Psoas muscle (tissue), 8 donors: ENCODE data around the gene ZNF267. TPM values are rescaled to one million over a fixed set of nuclear protein-coding genes. Genes with fewer than 3 reads are reported as not detected.

Source experiments
- ATAC-seq, 4 donors: fragments of 200-7000 bp; cut with Tn5 transposase; one replicate each; pipeline ENCODE4 v1.9.1; 2020; ENCODE audit warnings: moderate library complexity in 3 of 4, mild to moderate bottlenecking in 2 of 4
- DNase-seq, 2 donors: peaks; one replicate each; pipeline ENCODE4 v3.0.0-alpha.2; 2020
- H3K27ac ChIP-seq: fragments of 200-600 bp; one replicate; pipeline ENCODE4 v1.8.0; 2022
- H3K27me3 ChIP-seq, 3 donors: fragments of 200-600 bp in 1 of 3; one replicate each; pipeline versions ENCODE4 v1.6.1 to v1.8.0; 2013 to 2022; ENCODE audit warnings: low read length in 2 of 3, mild to moderate bottlenecking in 2 of 3, moderate library complexity in 1 of 3; ENCODE audit not compliant: insufficient read depth in 3 of 3
- H3K36me3 ChIP-seq, 2 donors: fragments of 200-600 bp in 1 of 2; one replicate each; pipeline versions ENCODE4 v1.6.1 to v1.8.0; 2013 to 2022; ENCODE audit warnings: low read depth in 1 of 2, mild to moderate bottlenecking in 1 of 2, moderate library complexity in 1 of 2; ENCODE audit not compliant: insufficient read depth in 1 of 2
- H3K4me1 ChIP-seq: fragments of 200-600 bp; one replicate; pipeline ENCODE4 v1.8.0; 2022
- H3K4me3 ChIP-seq: fragments of 200-600 bp; one replicate; pipeline ENCODE4 v1.8.0; 2022; ENCODE audit warnings: mild to moderate bottlenecking
- H3K9me3 ChIP-seq: fragments of 200-600 bp; one replicate; pipeline ENCODE4 v1.8.0; 2022
- CTCF ChIP-seq: fragments of 200-600 bp; IDR thresholded peaks from one replicate; pipeline ENCODE4 v1.8.0; 2022; ENCODE audit warnings: antibody characterized with exemption
- WGBS, 3 donors: extraction: QIAGEN DNeasy Blood & Tissue Kit; methylation state at CpG; one replicate each; pipeline versions ENCODE4 v1.1.6 to v1.1.7; 2013; 5-methylcytosine and 5-hydroxymethylcytosine counted together
- intact Hi-C, 2 donors: fragments of 100-400 bp; cut with DNase I; formaldehyde crosslinking; loops; one replicate each; pipeline versions ENCODE4 v1.11.0 to v1.14.2; 2022
- polyA plus RNA-seq, 3 donors: library from polyadenylated mRNA; stranded (reverse); fragments of 200-250 nt; gene quantifications; one replicate each; pipeline ENCODE4 v1.2.3, GENCODE V29; 2013
- total RNA-seq, 4 donors: library from RNA; stranded (reverse); fragmentation: NEBNext Ultra II Directional in 2 of 4; extraction: Animal tissue kit (Norgen Biotek cat#: 25700) in 2 of 4; gene quantifications; one replicate each; pipeline versions ENCODE4 v1.2.1 to v1.2.4, GENCODE V29; 2021 to 2023
- donor health status: healthy with polysubstance abuse.
- donor health status: DM: no; HTN: no; CAD: no; lungs with moderate emphysema.
- donor health status: Bipolar disorder and iron deficiency.
- donor health status: healthy.
- donor health status: DM: yes; HTN: yes; CAD: no.
- donor health status: DM: no; HTN: no; CAD: no.
- donor health status: DM: no; HTN: no; CAD: no.
- donor health status: DM: yes; HTN: yes; CAD: no.

ZNF267 gene
- total and polyA plus RNA-seq, 7 donors, result 4.1 to 33.2 (median 9.4) TPM

- WGBS, 3 donors, result 59 to 66% (median 63%) methylated on average over 2 of the region's 2 CpGs
Observed at GRCh38 chr16:31853291-31853690, 20.3 kb upstream of the ZNF267 start.

GRCh38 chr16:31860508-31860907, 13.1 kb upstream of the ZNF267 start:
- H3K9me3 ChIP-seq, result no peaks in the 10 kb centered on the region
- H3K36me3 ChIP-seq, result no peaks in the 10 kb centered on the region
- H3K27me3 ChIP-seq, result no peaks in the 10 kb centered on the region
- DNase-seq, result no peak
- TF ChIP-seq CTCF, result no peak
- H3K4me1 ChIP-seq, result no peaks in the 10 kb centered on the region
- intact Hi-C loops, result loop anchor here in 1 of 2 donors (10.0 kb wide), 1 partner anchor 396 kb away; no protein-coding TSS in a partner anchor
- no peak overlapping the region for H3K27ac ChIP-seq
- H3K4me3 ChIP-seq, result no peak overlapping the region
- no peak for ATAC-seq
- 60 to 66% (median 63%) methylated on average over 3 of the region's 3 CpGs for WGBS, 3 donors

More at GRCh38 chr16:31853291-31853690, 20.3 kb upstream of the ZNF267 start:
- Histone ChIP-seq H3K4me3 (no peak overlapping the region), H3K27ac (no peak overlapping the region), H3K36me3 (no peaks in the 10 kb centered on the region), H3K4me1 (no peaks in the 10 kb centered on the region), H3K27me3 (peaks cover 0 to 2% (median 0%) of the 10 kb centered on the region in 3 donors), H3K9me3 (peaks cover 7% of the 10 kb centered on the region)
- intact Hi-C loops, result no loop called here
- TF ChIP-seq CTCF, result no peak
- DNase-seq (no peak), ATAC-seq (no peak)

DNA sequence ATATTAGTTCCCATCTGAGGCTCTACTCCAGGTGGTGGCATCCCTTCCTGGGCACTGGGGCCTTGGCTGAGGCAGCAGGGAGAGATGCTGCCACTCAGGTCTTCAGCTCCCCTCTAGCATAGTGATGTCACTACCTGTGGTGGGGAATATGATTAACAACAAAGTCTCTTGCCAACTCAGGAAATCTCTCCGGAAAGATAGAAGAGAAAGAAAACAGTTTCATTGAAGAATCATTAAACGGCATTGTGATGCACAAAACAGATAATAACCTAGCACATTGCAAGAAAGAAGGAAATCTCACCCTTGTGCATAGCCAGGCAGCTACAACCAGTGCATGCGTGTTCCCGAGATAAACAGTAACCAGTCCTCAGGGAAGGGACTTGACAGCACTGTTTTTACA, 12.2 kb upstream of the ZNF267 start:
- TF ChIP-seq CTCF, result no peak
- no peak for ATAC-seq
- H3K4me3 ChIP-seq, result no peak overlapping the region
- WGBS, 3 donors, result 61 to 75% (median 73%) methylated on average over 4 of the region's 4 CpGs
- no peak overlapping the region for H3K27ac ChIP-seq
- no peaks in the 10 kb centered on the region for H3K9me3 ChIP-seq
- H3K36me3 ChIP-seq, result no peaks in the 10 kb centered on the region
- no peak for DNase-seq
- intact Hi-C loops, result loop anchor here in 1 of 2 donors (10.0 kb wide), 1 partner anchor 397 kb away; no protein-coding TSS in a partner anchor
- H3K4me1 ChIP-seq, result no peaks in the 10 kb centered on the region
- H3K27me3 ChIP-seq, result no peaks in the 10 kb centered on the region

DNA sequence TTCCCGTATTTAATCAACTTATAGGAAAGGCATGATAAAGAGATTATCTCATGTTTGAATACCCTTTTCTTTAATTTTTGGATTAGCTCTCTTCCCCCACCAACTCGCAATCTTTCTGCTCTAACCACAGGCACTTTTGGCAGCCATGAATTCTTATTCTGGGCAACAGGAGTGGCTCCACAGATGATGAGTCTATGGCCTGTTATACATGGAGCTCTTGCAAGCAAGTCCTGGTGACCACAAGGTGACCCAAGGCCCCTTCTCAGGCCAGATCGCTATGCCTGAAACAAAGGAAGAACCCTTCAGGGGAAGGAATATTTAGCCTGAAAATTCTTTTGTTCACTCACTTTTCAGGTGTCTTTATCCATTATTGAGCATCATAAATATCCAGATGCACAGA, 10.8 kb upstream of the ZNF267 start:
- Histone ChIP-seq H3K36me3 (no peaks in the 10 kb centered on the region), H3K4me1 (no peaks in the 10 kb centered on the region), H3K27me3 (no peaks in the 10 kb centered on the region), H3K9me3 (no peaks in the 10 kb centered on the region), H3K4me3 (no peak overlapping the region), H3K27ac (no peak overlapping the region)
- ATAC-seq, result no peak
- 90 to 93% (median 90%) methylated on average over 3 of the region's 3 CpGs for WGBS, 3 donors
- no peak for DNase-seq
- intact Hi-C loops, result loop anchor here in 1 of 2 donors (10.0 kb wide), 1 partner anchor 398 kb away; no protein-coding TSS in a partner anchor
- TF ChIP-seq CTCF, result no peak

GRCh38 chr16:31868164-31868563, 5.4 kb upstream of the ZNF267 start:
- Histone ChIP-seq H3K27ac (no peak overlapping the region), H3K27me3 (no peaks in the 10 kb centered on the region), H3K4me1 (no peaks in the 10 kb centered on the region), H3K36me3 (no peaks in the 10 kb centered on the region), H3K9me3 (no peaks in the 10 kb centered on the region), H3K4me3 (no peak overlapping the region)
- ATAC-seq (peak in 1 of 4 donors; percentile 7), DNase-seq (no peak)
- no peak for TF ChIP-seq CTCF
- WGBS, 3 donors, result 23 to 27% (median 26%) methylated on average over 3 of the region's 3 CpGs
- intact Hi-C loops, result loop anchor here (5.0 to 10.0 kb wide), 4 partner anchors 156 to 886 kb away; partner anchors contain the start of gene HSD3B7 (in 1 of the 2)
